OCI-LY7 (cell line): ENCODE data around the gene PALLD.

Experiments
- EZH2phosphoT487 ChIP-seq: fragments of 200-600 bp; sonication (generic); IDR thresholded peaks from 2 replicates; pipeline ENCODE4 v1.6.1; 2018; ENCODE audit warnings: low read depth, borderline replicate concordance, mild to moderate bottlenecking, mixed run types, antibody characterized with exemption, low read length, moderate library complexity, mixed read lengths
- TF ChIP-seq, protein P1 (sequence below): fragments of 200-600 bp; sonication (generic); conservative IDR thresholded peaks from 2 replicates; pipeline ENCODE4 v1.5.1; 2014; ENCODE audit warnings: mild to moderate bottlenecking, antibody characterized with exemption, low read length, moderate library complexity, mixed read lengths

DNA sequence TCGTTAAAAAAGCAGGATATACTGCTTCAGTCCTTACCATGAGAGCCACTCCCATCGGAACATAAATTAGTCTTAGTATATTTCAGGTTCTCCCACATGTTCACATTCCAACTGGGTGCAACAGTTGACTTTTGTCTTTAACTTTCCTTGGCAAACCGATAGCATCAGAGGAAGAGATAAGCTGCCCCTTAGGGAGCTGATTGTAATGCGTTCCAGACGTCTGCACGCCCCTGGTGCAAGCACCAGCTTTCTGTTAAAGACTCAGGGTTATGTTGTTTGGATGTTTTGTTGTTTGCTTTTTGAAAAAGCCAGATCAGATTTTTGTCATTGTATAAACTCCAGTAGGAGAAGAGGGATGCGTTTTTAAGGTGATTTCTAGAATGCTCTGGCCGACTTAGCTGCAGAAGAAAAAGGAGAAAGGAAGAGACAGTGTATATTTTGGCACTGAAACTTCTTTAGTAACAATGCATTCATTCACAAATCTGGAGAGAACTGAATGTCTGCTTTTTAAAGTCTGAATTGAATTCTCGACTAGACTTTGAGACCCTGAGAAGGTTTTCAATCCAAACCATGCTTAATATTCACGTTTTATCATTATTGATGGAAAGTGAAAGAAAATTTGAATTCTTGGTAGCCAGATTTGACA is 352.3 kb downstream of the PALLD start:
- TF ChIP-seq, protein P1, sequence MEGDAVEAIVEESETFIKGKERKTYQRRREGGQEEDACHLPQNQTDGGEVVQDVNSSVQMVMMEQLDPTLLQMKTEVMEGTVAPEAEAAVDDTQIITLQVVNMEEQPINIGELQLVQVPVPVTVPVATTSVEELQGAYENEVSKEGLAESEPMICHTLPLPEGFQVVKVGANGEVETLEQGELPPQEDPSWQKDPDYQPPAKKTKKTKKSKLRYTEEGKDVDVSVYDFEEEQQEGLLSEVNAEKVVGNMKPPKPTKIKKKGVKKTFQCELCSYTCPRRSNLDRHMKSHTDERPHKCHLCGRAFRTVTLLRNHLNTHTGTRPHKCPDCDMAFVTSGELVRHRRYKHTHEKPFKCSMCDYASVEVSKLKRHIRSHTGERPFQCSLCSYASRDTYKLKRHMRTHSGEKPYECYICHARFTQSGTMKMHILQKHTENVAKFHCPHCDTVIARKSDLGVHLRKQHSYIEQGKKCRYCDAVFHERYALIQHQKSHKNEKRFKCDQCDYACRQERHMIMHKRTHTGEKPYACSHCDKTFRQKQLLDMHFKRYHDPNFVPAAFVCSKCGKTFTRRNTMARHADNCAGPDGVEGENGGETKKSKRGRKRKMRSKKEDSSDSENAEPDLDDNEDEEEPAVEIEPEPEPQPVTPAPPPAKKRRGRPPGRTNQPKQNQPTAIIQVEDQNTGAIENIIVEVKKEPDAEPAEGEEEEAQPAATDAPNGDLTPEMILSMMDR = no peak
- no peak for TF ChIP-seq EZH2phosphoT487
